H9 (cell line): ENCODE data around the gene KIF26B. TPM values are rescaled to one million over a fixed set of nuclear protein-coding genes. Genes with fewer than 3 reads are reported as not detected.

ENCODE experiments used
- DNase-seq: peaks from one replicate; pipeline ENCODE4 v3.0.0-alpha.2; 2017
- H2AFZ ChIP-seq: one replicate; pipeline ENCODE4 v1.6.1; 2013; ENCODE audit warnings: mild to moderate bottlenecking, low read length, control low read depth, moderate library complexity
- H2AK5ac ChIP-seq: 2 replicates; pipeline ENCODE4 v1.6.1; 2013; ENCODE audit warnings: low read length, control low read depth, mixed read lengths; ENCODE audit not compliant: insufficient read length
- H2BK120ac ChIP-seq: one replicate; pipeline ENCODE4 v1.6.1; 2013; ENCODE audit warnings: low read depth, mild to moderate bottlenecking, low read length, control low read depth, inconsistent platforms; ENCODE audit not compliant: poor library complexity, severe bottlenecking
- H2BK12ac ChIP-seq: 2 replicates; pipeline ENCODE4 v1.6.1; 2013; ENCODE audit warnings: low read length, control low read depth, mixed read lengths, low read depth; ENCODE audit not compliant: insufficient read length
- H2BK15ac ChIP-seq: 2 replicates; pipeline ENCODE4 v1.6.1; 2013; ENCODE audit warnings: low read depth, low read length, control low read depth
- H2BK20ac ChIP-seq: one replicate; pipeline ENCODE4 v1.6.1; 2013; ENCODE audit warnings: low read depth, mild to moderate bottlenecking, low read length, control low read depth, inconsistent platforms; ENCODE audit not compliant: poor library complexity, severe bottlenecking
- H2BK5ac ChIP-seq: 2 replicates; pipeline ENCODE4 v1.6.1; 2013; ENCODE audit warnings: low read length, control low read depth, mixed read lengths; ENCODE audit not compliant: insufficient read length
- H3K14ac ChIP-seq: 2 replicates; pipeline ENCODE4 v1.6.1; 2013; ENCODE audit warnings: low read length, control low read depth; ENCODE audit not compliant: insufficient read depth
- H3K18ac ChIP-seq: 2 replicates; pipeline ENCODE4 v1.6.1; 2013; ENCODE audit warnings: low read depth, mild to moderate bottlenecking, mixed read lengths, low read length, control low read depth; ENCODE audit not compliant: insufficient read length
- H3K23ac ChIP-seq: 2 replicates; pipeline ENCODE4 v1.6.1; 2013; ENCODE audit warnings: low read length, control low read depth, mixed read lengths, low read depth; ENCODE audit not compliant: insufficient read length
- H3K23me2 ChIP-seq: 2 replicates; pipeline ENCODE4 v1.6.1; 2013; ENCODE audit warnings: low read depth, mild to moderate bottlenecking, mixed read lengths, low read length, control low read depth; ENCODE audit not compliant: insufficient read length, poor library complexity, severe bottlenecking
- H3K27ac ChIP-seq: 2 replicates; pipeline ENCODE4 v1.5.1; 2013; ENCODE audit warnings: low read length, control low read depth, mixed read lengths, low read depth; ENCODE audit not compliant: insufficient read length
- H3K27me3 ChIP-seq: 2 replicates; pipeline ENCODE4 v1.6.1; 2013; ENCODE audit warnings: low read length, control low read depth, inconsistent platforms; ENCODE audit not compliant: insufficient read depth
- H3K4ac ChIP-seq: 2 replicates; pipeline ENCODE4 v1.6.1; 2013; ENCODE audit warnings: low read depth, mild to moderate bottlenecking, control low read depth, inconsistent platforms, low read length, moderate library complexity
- H3K4me1 ChIP-seq: 2 replicates; pipeline ENCODE4 v1.6.1; 2013; ENCODE audit warnings: low read length, control low read depth, inconsistent platforms; ENCODE audit not compliant: insufficient read depth
- H3K4me2 ChIP-seq: 2 replicates; pipeline ENCODE4 v1.6.1; 2013; ENCODE audit warnings: low read length, control low read depth, mixed read lengths; ENCODE audit not compliant: insufficient read length, insufficient read depth
- H3K56ac ChIP-seq: 2 replicates; pipeline ENCODE4 v1.6.1; 2013; ENCODE audit warnings: low read depth, mild to moderate bottlenecking, mixed read lengths, low read length, control low read depth; ENCODE audit not compliant: insufficient read length
- H3K79me1 ChIP-seq: 2 replicates; pipeline ENCODE4 v1.6.1; 2013; ENCODE audit warnings: low read depth, mild to moderate bottlenecking, moderate library complexity, low read length, control low read depth, inconsistent platforms; ENCODE audit not compliant: insufficient read depth, poor library complexity, severe bottlenecking
- H3K79me2 ChIP-seq: 2 replicates; pipeline ENCODE4 v1.6.1; 2013; ENCODE audit warnings: low read length, control low read depth, inconsistent platforms; ENCODE audit not compliant: insufficient read depth
- H3K9ac ChIP-seq: 2 replicates; pipeline ENCODE4 v1.6.1; 2013; ENCODE audit warnings: low read length, control low read depth, mixed read lengths; ENCODE audit not compliant: insufficient read length; ENCODE audit errors: extremely low read depth
- H3K9me3 ChIP-seq: one replicate; pipeline ENCODE4 v1.6.1; 2013; ENCODE audit warnings: low read depth, low read length, inconsistent platforms; ENCODE audit not compliant: control insufficient read depth
- H3T11ph ChIP-seq: one replicate; pipeline ENCODE4 v1.6.1; 2013; ENCODE audit warnings: mild to moderate bottlenecking, low read length, control low read depth, inconsistent platforms
- H4K20me1 ChIP-seq: one replicate; pipeline ENCODE4 v1.6.1; 2013; ENCODE audit not compliant: control insufficient read depth, insufficient read length, insufficient read depth
- H4K5ac ChIP-seq: 2 replicates; pipeline ENCODE4 v1.6.1; 2013; ENCODE audit warnings: low read depth, mild to moderate bottlenecking, mixed read lengths, low read length, control low read depth; ENCODE audit not compliant: insufficient read length
- H4K8ac ChIP-seq: replicated peaks from 2 replicates; pipeline ENCODE4 v1.6.1; 2013; ENCODE audit warnings: low read length, control low read depth, mixed read lengths, low read depth; ENCODE audit not compliant: insufficient read length
- H4K91ac ChIP-seq: 2 replicates; pipeline ENCODE4 v1.6.1; 2013; ENCODE audit warnings: low read depth, mild to moderate bottlenecking, moderate library complexity, mixed read lengths, low read length, control low read depth; ENCODE audit not compliant: insufficient read length
- H3K27ac Mint-ChIP-seq, 3 experiments: 2 replicates in 2 of 3; 3 replicates in 1 of 3; pipeline ENCODE4 v1.8.0; 2020 to 2021; ENCODE audit warnings: mixed read lengths in 3 of 3, mild to moderate bottlenecking in 1 of 3, moderate library complexity in 1 of 3
- H3K27me3 Mint-ChIP-seq: 2 replicates; pipeline ENCODE4 v1.8.0; 2021; ENCODE audit warnings: low read depth, mild to moderate bottlenecking, moderate library complexity, mixed read lengths
- H3K36me3 Mint-ChIP-seq, 3 experiments: 2 replicates in 2 of 3; 3 replicates in 1 of 3; pipeline ENCODE4 v1.8.0; 2020 to 2021; ENCODE audit warnings: low read depth in 3 of 3, mixed read lengths in 3 of 3; ENCODE audit not compliant: insufficient read depth in 1 of 3
- H3K4me1 Mint-ChIP-seq, 2 experiments: 2 replicates each; pipeline ENCODE4 v1.8.0; 2020; ENCODE audit warnings: mixed read lengths in 2 of 2
- H3K4me3 Mint-ChIP-seq, 2 experiments: 2 replicates in 1 of 2; 3 replicates in 1 of 2; pipeline ENCODE4 v1.8.0; 2020 to 2021; ENCODE audit warnings: mild to moderate bottlenecking in 2 of 2, mixed read lengths in 2 of 2, moderate library complexity in 1 of 2
- H3K9me3 Mint-ChIP-seq, 2 experiments: 2 replicates in 1 of 2; 3 replicates in 1 of 2; pipeline ENCODE4 v1.8.0; 2020; ENCODE audit warnings: mild to moderate bottlenecking in 2 of 2, mixed read lengths in 2 of 2, moderate library complexity in 1 of 2
- CTCF ChIP-seq: fragments of 200-600 bp; sonication (generic); conservative IDR thresholded peaks from 3 replicates; pipeline ENCODE4 v1.8.0; 2021; ENCODE audit warnings: antibody characterized with exemption, mild to moderate bottlenecking
- WGBS: extraction: QIAGEN DNeasy Blood & Tissue Kit; methylation state at CpG from one replicate; pipeline ENCODE4 v1.1.7; 2013; ENCODE audit warnings: missing lambda C conversion rate, low lambda C conversion rate, mixed read lengths; ENCODE audit not compliant: insufficient read length; ENCODE audit errors: extremely low coverage; 5-methylcytosine and 5-hydroxymethylcytosine counted together
- total RNA-seq: library from RNA; stranded (reverse); gene quantifications from 2 replicates; pipeline ENCODE4 v1.2.1, GENCODE V29; 2021

KIF26B gene
- total RNA-seq, 1 experiment from 2014 or later = 0.13 TPM

DNA sequence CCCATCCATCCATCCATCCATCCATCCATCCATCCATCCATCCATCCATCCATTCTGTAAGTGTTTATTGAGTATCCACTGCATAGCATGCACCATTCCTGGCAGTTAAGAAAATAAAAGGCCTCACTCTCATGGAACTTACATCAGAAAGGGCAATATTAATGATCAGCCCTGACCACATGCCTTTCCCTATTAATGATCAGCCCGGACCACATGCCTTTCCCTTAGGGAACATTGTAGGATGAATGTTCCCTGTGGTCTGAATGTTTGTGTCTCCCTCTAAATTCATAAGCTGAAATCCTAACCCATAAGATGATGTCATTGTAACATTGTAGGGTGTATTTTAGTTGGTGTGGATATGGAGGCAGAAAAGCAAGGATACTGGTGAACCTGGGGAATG, 365.8 kb downstream of the KIF26B start:
- H4K20me1 ChIP-seq = no peaks in the 10 kb centered on the region
- no peak for DNase-seq
- no peak overlapping the region for H3K27ac ChIP-seq
- no peaks in the 10 kb centered on the region for H3K9me3 ChIP-seq
- no peak overlapping the region for H2AK5ac ChIP-seq
- no peak overlapping the region for H3K27ac Mint-ChIP-seq
- no peak overlapping the region for H2AFZ ChIP-seq
- H3K23ac ChIP-seq = no peak overlapping the region
- no peaks in the 10 kb centered on the region for H3K79me2 ChIP-seq
- H3K27me3 ChIP-seq = no peaks in the 10 kb centered on the region
- no peaks in the 10 kb centered on the region; a peak in 1 of 4 replicates for H3K4me1 Mint-ChIP-seq
- no peaks in the 10 kb centered on the region for H3K36me3 Mint-ChIP-seq
- H3K4me3 Mint-ChIP-seq = no peak overlapping the region
- H4K8ac ChIP-seq = no peak overlapping the region
- no peak overlapping the region for H2BK12ac ChIP-seq
- H3K79me1 ChIP-seq = no peaks in the 10 kb centered on the region
- H3K9ac ChIP-seq = no peak overlapping the region
- H3K18ac ChIP-seq = no peak overlapping the region
- H4K5ac ChIP-seq = no peak overlapping the region
- H2BK5ac ChIP-seq = no peak overlapping the region
- no peak overlapping the region for H4K91ac ChIP-seq
- no peak overlapping the region for H3K56ac ChIP-seq
- no peak overlapping the region for H2BK20ac ChIP-seq
- H3K14ac ChIP-seq = no peak overlapping the region
- no peaks in the 10 kb centered on the region for H3K23me2 ChIP-seq
- no peak overlapping the region for H3T11ph ChIP-seq
- no peak overlapping the region for H3K4me2 ChIP-seq
- no peaks in the 10 kb centered on the region for H3K4me1 ChIP-seq
- TF ChIP-seq CTCF = no peak
- no peak overlapping the region for H2BK15ac ChIP-seq
- WGBS = no CpG with 5 or more reads among the region's 1 CpG
- no peaks in the 10 kb centered on the region for H3K27me3 Mint-ChIP-seq
- no peak overlapping the region for H2BK120ac ChIP-seq
- no peak overlapping the region for H3K4ac ChIP-seq
- no peaks in the 10 kb centered on the region for H3K9me3 Mint-ChIP-seq
